ENCODE results near the gene CNTN1.
A peak's percentile ranks its signal among the peaks of the same experiment; 100 is the strongest.

Gene CNTN1

DNA sequence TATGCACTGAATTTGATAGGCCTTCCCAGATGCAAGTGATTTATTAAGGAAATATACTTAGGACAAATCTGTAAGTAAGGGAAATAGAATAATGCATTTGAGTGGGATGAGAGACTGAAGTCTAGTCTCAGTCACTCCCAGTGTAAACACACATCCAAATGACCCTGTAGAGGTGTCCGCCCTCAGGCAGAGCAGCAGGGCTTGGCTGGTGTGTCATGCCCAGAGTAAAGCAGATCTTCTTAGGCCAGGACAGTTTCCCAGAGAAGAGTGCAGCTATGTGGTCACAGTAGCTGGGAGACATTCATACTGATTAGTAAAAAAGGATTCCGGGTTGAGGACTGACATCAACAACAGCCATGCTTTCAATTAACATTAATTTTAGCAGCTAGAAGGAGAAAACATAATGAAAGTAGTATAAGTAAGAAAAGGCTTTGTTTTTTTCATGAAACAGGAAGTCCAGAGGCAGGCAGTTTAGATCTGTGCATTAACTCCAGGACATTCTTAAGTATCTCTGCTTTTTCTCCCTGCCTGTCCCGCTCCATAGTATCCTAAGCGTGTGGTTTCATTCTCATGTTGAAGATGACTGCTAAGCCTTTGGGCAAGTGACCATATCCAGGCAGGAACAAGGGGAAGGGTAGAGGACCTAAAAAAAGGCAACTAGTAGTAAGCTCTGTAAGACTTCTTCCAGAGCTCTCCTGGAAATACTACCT is 35.7 kb downstream of the CNTN1 start:
- no peak for TF ChIP-seq GATA2 (IDR thresholded peaks at IDR 0.05; ENCODE audit: low read depth, low read length)

DNA sequence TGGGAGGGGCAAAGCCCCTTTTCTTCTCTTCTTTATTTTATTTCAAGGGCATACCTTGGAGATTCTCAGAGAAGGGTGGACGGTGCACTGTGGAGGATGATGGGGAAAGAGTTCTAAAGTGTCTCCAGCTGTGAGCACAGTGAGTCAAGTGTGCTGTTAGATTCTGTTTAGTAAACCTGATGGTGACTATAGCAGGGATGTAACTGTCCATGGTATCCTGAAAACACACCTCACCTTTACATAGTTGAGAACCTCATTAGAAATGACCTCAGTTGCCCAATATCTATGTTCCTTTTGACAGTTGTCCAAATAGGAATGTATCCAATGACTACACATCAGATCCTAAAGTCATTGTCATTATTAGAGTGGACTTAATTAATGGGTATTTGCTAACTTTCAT is 38.0 kb downstream of the CNTN1 start:
- TF ChIP-seq GATA2 (IDR thresholded peaks at IDR 0.05; ENCODE audit: low read depth, low read length), result no peak
- TF ChIP-seq GATA3 (IDR thresholded peaks at IDR 0.05; ENCODE audit: low read depth, low read length), result no peak

DNA sequence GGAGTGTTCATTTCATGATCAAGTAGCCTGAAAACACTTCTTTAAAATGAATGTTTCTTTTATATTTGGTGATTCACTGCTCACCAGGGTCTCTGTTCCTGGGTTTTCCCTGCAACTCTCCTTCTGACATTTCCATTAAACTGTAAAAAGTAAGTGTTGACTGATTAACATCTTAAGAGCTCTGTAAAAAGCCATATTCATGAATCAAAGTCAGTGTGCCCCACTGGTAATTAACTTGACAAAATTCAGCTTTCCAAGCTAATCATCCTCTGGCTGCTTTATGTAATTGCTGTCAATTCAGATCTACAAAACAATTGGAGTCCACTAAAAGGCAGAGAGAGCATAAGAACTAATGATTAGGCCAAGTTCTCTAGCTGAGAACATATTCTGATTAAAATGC is 41.6 kb downstream of the CNTN1 start:
- TF ChIP-seq GATA3 (IDR thresholded peaks at IDR 0.05; ENCODE audit: low read depth, low read length) (peak; percentile 94), GATA2 (IDR thresholded peaks at IDR 0.05; ENCODE audit: low read depth, low read length) (peak; percentile 76)

DNA sequence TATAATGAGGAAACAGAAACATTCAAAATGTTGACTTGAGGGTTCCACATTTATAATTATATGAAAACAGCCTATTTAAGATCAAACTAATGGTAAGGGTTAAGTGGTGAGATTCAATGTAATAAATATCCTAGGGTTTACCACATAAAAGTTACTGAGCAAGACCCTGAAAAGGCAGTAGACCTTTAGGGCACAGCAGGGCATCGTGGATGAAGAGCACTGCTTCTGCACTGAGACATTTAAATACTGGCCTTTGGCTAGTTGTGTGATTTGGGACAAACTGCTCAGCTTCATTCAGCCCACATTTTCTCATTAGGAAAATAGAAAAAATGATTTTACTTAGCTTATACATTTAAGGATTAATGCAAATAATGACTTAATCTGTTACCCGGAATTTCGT is 42.0 kb downstream of the CNTN1 start:
- TF ChIP-seq GATA2 (IDR thresholded peaks at IDR 0.05; ENCODE audit: low read depth, low read length) (no peak), GATA3 (IDR thresholded peaks at IDR 0.05; ENCODE audit: low read depth, low read length) (no peak)

DNA sequence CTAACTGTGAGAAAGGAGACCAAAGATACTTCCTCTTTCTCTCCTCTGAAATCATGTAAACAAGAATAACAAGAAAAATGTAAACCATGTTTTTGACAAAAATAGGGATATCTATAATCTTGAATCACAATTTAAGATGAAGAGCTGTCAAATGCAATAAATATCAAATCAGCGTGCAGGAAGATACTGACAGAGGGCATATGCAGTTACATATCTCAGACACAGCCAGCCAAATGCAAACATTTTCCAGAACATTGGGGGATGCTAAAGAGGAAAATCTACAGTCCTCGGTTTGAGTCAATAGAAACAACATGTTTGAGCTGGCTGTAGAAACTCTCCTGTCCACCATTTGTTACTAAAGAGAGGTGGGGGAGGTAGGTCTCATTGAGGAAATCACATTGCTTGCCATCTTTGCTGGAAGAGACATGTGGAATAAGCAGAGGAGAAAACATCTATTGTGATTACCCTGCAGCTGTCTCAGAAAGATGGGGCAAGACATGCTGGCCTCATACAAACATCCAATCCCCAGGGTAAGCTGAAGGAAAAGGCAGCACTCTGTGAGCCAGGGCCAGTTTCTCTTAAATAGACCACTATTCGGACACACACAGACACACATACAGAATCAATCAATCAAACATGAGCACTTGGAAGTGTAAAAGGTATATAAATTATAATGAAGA is 43.5 kb downstream of the CNTN1 start:
- TF ChIP-seq GATA2 (IDR thresholded peaks at IDR 0.05; ENCODE audit: low read depth, low read length) (peak; percentile 19; the same call in 1 of the 2 replicates), GATA3 (IDR thresholded peaks at IDR 0.05; ENCODE audit: low read depth, low read length) (peak; percentile 56; the same call in 1 of the 2 replicates)

DNA sequence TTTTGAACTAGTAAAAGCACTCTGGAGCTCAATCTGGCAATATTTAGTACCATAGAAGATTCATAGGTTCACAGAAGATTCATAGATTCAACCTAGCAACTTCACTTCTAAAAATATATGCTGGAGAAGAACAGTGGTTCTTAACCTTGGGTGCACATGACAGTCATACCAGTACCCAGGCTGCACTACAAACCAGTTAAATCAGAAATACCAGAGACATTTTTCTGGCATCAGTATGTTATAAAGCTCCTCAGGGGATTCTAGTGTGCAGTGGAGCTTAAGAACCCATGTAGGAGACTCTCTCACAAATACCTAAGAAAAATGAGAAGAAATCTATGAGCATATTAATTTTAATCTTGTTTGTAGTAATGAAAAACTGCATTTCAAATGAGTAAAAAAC is 46.6 kb downstream of the CNTN1 start:
- TF ChIP-seq GATA3 (IDR thresholded peaks at IDR 0.05; ENCODE audit: low read depth, low read length) (no peak), GATA2 (IDR thresholded peaks at IDR 0.05; ENCODE audit: low read depth, low read length) (no peak)

DNA sequence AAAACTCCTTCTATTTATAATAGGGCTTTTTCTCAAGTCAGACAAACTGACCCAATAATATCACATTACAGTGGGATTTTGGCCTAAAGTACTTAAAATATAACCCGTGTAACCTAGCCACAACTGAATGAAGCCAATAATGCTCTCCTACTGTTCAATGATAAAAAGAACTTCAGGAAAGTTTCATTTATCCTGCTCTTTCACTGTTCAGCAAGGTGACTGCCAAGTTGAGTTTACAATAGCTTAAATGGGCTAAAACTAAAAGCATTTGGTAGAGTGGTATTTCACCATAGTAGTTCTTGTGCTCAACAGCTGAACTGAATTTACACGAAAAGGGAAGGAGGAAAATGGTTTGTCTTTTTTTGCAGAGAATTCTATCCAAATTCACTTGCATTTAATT is 49.8 kb downstream of the CNTN1 start:
- TF ChIP-seq GATA2 (IDR thresholded peaks at IDR 0.05; ENCODE audit: low read depth, low read length) (no peak), GATA3 (IDR thresholded peaks at IDR 0.05; ENCODE audit: low read depth, low read length) (no peak)

DNA sequence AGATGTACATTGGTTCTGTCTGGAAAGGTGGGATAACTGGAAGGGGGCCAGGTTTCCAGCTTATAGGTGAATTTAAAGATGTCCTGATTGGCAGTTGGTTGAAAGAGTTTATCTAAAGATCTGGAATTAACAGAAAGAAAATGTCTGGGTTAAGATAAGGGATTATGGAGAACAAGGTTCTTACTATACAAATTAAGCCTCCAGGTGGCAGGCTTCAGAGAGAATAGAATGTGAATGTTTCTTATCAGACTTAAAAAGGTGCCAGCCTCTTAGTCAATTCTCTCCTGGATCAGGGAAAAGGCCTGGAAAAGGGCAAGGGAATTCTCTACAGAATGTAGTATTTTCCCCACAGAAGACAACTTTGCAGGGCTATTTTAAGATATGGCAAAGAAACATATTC is 53.1 kb downstream of the CNTN1 start:
- TF ChIP-seq GATA3 (IDR thresholded peaks at IDR 0.05; ENCODE audit: low read depth, low read length) (no peak), GATA2 (IDR thresholded peaks at IDR 0.05; ENCODE audit: low read depth, low read length) (no peak)

DNA sequence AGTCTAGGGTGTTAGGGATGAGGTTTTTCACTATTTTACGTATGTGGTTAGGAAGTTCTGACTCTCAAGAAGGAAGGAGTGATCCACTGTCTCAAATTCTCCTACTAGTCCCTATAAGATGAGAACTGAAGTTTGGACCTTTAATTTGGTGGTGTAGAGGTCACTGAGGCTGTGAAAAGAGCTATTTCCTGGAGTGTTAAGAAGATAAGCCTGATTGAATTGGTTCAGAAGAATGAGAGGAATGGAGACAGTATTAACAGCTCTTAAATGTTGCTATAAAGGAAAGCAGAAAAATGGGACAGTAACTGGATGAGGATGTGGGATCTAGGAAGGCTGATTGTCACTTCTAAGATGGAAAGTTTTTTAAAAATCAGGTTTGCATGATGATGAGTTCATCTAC is 57.6 kb downstream of the CNTN1 start:
- no peak for TF ChIP-seq GATA3 (IDR thresholded peaks at IDR 0.05; ENCODE audit: low read depth, low read length)

DNA sequence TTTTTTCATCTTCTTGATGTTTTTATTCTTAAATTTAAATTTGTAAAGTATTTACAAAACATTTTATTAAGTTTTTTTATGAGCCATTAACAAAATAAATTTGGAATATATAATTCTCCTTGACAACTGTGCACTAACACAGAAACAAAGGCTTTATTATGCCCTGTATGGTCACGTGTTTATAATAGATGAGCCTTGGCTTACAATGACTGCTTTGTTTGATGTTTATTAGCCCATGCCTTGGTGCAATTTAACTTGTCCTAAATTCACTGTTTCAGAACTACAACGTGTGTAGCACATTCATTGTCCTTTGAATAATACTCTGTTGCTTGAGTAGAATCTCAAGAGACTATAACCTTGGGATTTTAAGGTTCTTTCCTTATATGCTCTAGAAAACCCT is 59.8 kb downstream of the CNTN1 start:
- TF ChIP-seq GATA3 (IDR thresholded peaks at IDR 0.05; ENCODE audit: low read depth, low read length) (no peak), GATA2 (IDR thresholded peaks at IDR 0.05; ENCODE audit: low read depth, low read length) (no peak)

DNA sequence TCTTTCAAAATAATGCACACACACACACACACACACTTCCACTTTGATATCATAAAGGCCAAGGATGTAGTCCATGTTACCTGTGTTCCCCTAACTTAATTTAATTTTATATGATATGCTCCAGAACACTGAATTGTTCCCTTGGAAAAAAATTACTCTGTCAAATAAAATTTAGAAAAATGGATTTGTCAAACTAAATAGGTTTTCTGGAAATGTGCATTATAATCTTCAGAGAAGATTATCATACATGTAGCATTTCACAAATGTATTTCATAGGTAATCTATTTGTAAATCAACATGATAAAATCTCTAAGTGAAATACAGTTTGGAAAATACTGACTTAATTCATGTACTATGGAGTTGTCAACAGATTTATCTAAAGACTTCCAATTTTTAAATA is 68.6 kb downstream of the CNTN1 start:
- TF ChIP-seq GATA2 (IDR thresholded peaks at IDR 0.05; ENCODE audit: low read depth, low read length), result peak; percentile 55; the same call in 1 of the 2 replicates
- TF ChIP-seq GATA3 (IDR thresholded peaks at IDR 0.05; ENCODE audit: low read depth, low read length), result peak; percentile 85

DNA sequence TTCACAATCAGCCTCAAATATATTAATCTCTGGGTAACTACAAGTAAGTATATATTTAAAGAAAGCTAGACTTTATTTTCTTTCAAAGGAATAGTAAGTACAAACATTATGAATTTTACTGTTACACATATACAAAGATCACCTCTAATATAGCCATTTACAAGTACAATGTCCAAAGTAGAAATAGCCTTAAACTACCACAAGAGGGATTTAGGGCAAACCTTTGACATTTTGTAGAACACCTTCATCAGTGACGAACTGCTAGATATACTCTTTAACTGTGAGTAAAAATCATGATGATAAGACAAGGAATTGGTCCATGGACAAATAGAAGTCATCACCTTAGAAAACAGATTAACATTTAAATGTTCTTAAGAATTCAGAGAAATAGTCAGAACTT is 69.8 kb downstream of the CNTN1 start:
- TF ChIP-seq GATA2 (IDR thresholded peaks at IDR 0.05; ENCODE audit: low read depth, low read length) (no peak), GATA3 (IDR thresholded peaks at IDR 0.05; ENCODE audit: low read depth, low read length) (no peak)

DNA sequence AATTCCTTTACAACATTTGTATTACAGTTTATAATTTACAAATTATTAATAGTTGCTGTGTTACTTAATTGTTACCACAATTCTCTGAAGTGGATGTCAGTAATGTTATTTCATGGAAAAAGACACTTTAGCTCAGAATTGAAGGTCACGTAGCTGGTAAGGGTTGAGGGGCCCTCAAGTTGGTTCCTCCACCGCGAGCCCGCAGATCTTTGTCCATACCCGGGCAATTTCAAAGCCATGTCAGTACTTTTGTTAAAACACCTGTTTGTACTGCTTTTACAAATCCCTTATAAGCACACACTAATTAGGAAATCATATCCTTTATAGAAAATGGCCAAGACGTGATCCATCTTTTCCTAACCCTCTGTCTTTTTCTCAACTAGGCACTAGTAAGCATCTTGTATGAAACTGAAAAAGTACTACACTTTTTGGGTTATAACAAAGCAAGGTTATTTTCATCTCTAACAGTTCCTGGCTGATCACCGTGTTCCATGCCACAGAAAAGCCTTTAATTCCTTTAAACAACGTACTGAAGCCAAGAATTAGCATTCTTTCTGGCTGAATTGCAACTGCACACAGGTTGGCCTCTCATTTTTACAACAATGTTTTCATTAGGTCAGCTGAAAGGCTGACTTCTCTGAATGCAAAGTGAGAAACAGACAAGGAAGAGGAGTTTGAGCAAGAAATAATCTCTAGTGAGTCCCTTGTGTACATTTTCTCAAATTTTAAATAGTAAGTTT is 76.1 kb downstream of the CNTN1 start:
- no peak for TF ChIP-seq GATA3 (IDR thresholded peaks at IDR 0.05; ENCODE audit: low read depth, low read length)
- TF ChIP-seq GATA2 (IDR thresholded peaks at IDR 0.05; ENCODE audit: low read depth, low read length), result no peak

DNA sequence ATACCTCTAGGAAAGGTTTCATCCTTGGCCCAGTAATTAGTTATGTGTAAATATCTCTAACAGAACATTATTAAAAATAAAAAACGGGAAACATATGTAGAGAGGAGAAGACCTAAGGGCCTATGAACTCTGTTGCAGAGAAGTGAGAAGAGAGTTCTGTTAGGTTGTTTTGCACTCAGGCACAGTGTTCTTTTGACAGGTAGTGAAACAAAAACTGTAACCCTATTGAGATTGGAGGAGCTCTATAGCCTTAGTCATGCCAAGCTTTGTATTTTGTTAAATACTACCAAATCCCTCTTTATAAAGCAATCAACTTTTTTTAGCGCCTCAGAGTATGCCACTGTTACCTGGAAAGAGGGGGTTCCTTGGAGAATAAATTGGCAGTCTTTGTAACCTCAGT is 77.6 kb downstream of the CNTN1 start:
- TF ChIP-seq GATA2 (IDR thresholded peaks at IDR 0.05; ENCODE audit: low read depth, low read length) (no peak), GATA3 (IDR thresholded peaks at IDR 0.05; ENCODE audit: low read depth, low read length) (no peak)

DNA sequence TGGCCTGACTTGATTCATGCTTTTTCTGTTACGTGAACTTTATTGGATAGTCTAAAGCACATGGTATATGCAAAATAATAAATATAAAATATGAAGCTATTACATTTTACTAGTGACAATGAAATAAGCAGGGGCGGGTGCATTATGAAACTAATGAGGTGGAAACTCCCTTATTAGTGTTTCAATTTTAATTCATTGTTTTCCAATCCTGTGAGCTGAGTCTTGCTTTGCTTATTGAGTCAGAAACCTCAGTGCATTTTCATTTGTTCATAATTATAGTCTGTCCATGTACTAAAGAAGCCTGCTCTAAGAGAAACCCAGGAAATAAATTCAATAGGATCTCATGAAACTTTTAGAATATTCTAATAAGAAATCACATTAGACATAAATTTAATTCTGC is 78.5 kb downstream of the CNTN1 start:
- TF ChIP-seq GATA3 (IDR thresholded peaks at IDR 0.05; ENCODE audit: low read depth, low read length) (no peak), GATA2 (IDR thresholded peaks at IDR 0.05; ENCODE audit: low read depth, low read length) (no peak)

Data from SH-SY5Y (cell line).